SU-DHL-6 (cell line): Measurements from ENCODE around the gene SPON2.

Source experiments
- EZH2phosphoT487 ChIP-seq: fragments of 200-600 bp; sonication (generic), shearing (Covaris generic); conservative IDR thresholded peaks from 2 replicates; pipeline ENCODE4 v1.6.1; 2018; ENCODE audit warnings: mild to moderate bottlenecking, antibody characterized with exemption, low read length, moderate library complexity, mixed read lengths
- TF ChIP-seq, protein P1 (sequence below): fragments of 200-600 bp; sonication (generic); IDR thresholded peaks from one replicate; pipeline ENCODE4 v1.5.1; 2017; ENCODE audit warnings: antibody characterized with exemption, mild to moderate bottlenecking, low read length, moderate library complexity; ENCODE audit not compliant: insufficient read depth, poor library complexity, severe bottlenecking

GRCh38 chr4:1207157-1207470, 34.7 kb upstream of the SPON2 start:
- TF ChIP-seq, protein P1, sequence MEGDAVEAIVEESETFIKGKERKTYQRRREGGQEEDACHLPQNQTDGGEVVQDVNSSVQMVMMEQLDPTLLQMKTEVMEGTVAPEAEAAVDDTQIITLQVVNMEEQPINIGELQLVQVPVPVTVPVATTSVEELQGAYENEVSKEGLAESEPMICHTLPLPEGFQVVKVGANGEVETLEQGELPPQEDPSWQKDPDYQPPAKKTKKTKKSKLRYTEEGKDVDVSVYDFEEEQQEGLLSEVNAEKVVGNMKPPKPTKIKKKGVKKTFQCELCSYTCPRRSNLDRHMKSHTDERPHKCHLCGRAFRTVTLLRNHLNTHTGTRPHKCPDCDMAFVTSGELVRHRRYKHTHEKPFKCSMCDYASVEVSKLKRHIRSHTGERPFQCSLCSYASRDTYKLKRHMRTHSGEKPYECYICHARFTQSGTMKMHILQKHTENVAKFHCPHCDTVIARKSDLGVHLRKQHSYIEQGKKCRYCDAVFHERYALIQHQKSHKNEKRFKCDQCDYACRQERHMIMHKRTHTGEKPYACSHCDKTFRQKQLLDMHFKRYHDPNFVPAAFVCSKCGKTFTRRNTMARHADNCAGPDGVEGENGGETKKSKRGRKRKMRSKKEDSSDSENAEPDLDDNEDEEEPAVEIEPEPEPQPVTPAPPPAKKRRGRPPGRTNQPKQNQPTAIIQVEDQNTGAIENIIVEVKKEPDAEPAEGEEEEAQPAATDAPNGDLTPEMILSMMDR, result no peak
- TF ChIP-seq EZH2phosphoT487, result no peak
